HL-60/S4 (cell line): ENCODE data around the gene ADARB2.
"Not testable (repeated sequence)": the region's sequence is repeated elsewhere in the genome, so short reads cannot be mapped to it uniquely, and the experiment has no call there.

Experiments used
- in situ Hi-C: fragments of 300-500 bp; cut with MboI; formaldehyde crosslinking; loops from 2 replicates; pipeline ENCODE4 v1.14.3; 2022; ENCODE audit warnings: low sequenced_read_pairs

Gene ADARB2

GRCh38 chr10:1402016-1402770 is 335.1 kb downstream of the ADARB2 start:
- in situ Hi-C loops: no loop called here

GRCh38 chr10:1401071-1401965 is 336.0 kb downstream of the ADARB2 start:
- in situ Hi-C loops: no loop called here

GRCh38 chr10:1400101-1401070 is 336.9 kb downstream of the ADARB2 start:
- in situ Hi-C loops: no loop called here

- in situ Hi-C loops: no loop called here
These were observed 337.8 kb downstream of the ADARB2 start for GRCh38 chr10:1399431-1400100.

GRCh38 chr10:1398626-1399410 is 338.5 kb downstream of the ADARB2 start:
- in situ Hi-C loops: no loop called here

GRCh38 chr10:1398116-1398515 is 339.2 kb downstream of the ADARB2 start:
- in situ Hi-C loops: not testable (repeated sequence)

GRCh38 chr10:1396297-1396635 is 341.1 kb downstream of the ADARB2 start:
- in situ Hi-C loops: no loop called here

- in situ Hi-C loops: no loop called here
These were observed 341.6 kb downstream of the ADARB2 start for GRCh38 chr10:1395481-1396296.

- in situ Hi-C loops: no loop called here
These were observed 342.3 kb downstream of the ADARB2 start for GRCh38 chr10:1395025-1395480.

GRCh38 chr10:1394155-1394912 is 343.0 kb downstream of the ADARB2 start:
- in situ Hi-C loops: no loop called here

GRCh38 chr10:1393481-1393880 is 343.8 kb downstream of the ADARB2 start:
- in situ Hi-C loops: no loop called here

- in situ Hi-C loops: no loop called here
These were observed 345.2 kb downstream of the ADARB2 start for GRCh38 chr10:1392127-1392526.

GRCh38 chr10:1390200-1390599 is 347.1 kb downstream of the ADARB2 start:
- in situ Hi-C loops: no loop called here

GRCh38 chr10:1384026-1384425 is 353.3 kb downstream of the ADARB2 start:
- in situ Hi-C loops: no loop called here

- in situ Hi-C loops: no loop called here
These were observed 354.6 kb downstream of the ADARB2 start for GRCh38 chr10:1382711-1383110.

- in situ Hi-C loops: no loop called here
These were observed 356.0 kb downstream of the ADARB2 start for GRCh38 chr10:1381339-1381738.

GRCh38 chr10:1380088-1380671 is 357.1 kb downstream of the ADARB2 start:
- in situ Hi-C loops: no loop called here

- in situ Hi-C loops: no loop called here
These were observed 357.7 kb downstream of the ADARB2 start for GRCh38 chr10:1379601-1380000.
